ENCODE data around the gene BMS1.
"Not testable (repeated sequence)": the region's sequence is repeated elsewhere in the genome, so short reads cannot be mapped to it uniquely, and the experiment has no call there.

Gene BMS1

DNA sequence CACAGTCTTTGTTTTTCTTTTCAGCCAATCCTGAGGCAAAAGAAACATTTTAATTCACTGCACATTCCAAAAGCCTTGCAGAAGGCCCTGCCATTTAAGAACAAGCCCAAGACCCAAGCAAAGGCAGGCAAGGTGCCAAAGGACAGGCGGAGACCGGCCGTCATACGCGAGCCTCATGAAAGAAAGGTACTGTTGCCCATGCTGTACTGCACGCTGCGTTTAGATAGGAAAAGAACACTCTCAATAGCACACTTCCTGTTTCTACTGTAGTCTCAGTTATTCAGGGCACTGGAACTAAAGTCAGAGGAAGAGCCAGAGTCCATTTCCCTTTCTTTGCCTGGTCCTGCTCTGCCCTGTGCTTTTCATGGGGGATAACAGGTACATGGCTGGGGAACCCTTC is 47.6 kb downstream of the BMS1 start:
- H3K4me3 ChIP-seq (ENCODE audit: low read depth, low read length), result no peak overlapping the region
- no peak for TF ChIP-seq POLR2A (IDR thresholded peaks at IDR 0.05; ENCODE audit: extremely low read depth, insufficient read length)
- no peak for DNase-seq (ENCODE audit: low read depth)

DNA sequence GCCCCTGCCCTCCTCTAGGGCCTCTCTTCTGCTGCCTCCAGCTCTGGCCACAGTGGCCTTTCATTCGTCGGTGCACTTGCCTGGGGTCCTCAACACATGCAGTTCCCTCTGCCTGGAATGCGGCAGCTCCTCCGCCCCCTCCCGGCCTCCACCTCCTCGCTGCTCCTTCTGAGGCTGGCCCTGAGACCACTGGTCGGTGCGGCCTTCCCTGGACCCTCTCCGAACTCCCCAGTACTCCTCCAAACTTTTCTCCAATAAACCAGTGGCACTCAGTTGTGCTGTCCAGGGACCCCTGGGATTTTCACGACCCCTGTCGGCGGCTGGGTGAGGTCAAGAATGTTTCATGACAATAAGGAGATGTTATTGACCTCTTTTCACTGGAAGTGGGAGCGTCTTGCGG is 53.5 kb downstream of the BMS1 start:
- no peak for DNase-seq (ENCODE audit: low read depth)
- no peak for TF ChIP-seq POLR2A (IDR thresholded peaks at IDR 0.05; ENCODE audit: extremely low read depth, insufficient read length)
- TF ChIP-seq MYC (IDR thresholded peaks at IDR 0.05; ENCODE audit: low read depth, low read length), result no peak
- no peak overlapping the region for H3K4me3 ChIP-seq (ENCODE audit: low read depth, low read length)

DNA sequence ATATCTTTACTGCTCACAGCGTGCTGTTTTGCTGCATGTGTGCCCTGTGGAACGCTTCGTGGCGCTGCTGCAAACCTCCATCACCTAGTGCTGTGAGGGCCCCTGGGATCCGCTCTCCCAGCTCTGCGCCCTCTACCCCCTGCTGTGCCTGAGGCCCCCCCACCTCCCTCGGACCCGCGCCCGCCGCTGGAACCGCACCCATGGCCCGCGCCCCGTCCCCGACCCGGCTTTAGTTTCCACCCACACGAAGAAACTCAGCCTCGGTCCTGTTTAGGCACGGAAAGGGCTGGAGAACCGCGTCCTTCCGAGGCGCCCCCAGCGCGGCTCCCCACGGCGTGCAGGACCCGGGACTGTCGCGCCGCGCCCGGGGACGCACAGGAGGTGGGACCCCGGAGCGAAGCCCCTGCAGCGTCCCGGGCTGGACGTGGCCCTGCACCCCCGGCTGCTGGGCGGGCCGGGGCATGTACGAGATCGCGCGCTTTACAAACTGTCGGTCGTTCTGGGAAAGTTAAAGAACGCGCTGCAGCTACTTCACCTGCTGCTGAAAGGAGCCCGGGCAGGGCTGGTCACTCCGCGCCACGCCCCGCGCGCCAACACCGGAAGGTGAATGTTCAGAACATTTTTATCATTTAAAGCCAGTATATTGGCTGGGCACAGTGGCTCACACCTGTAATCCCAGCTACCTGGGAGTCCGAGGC is 54.3 kb downstream of the BMS1 start:
- no peak for DNase-seq (ENCODE audit: low read depth)
- no peak overlapping the region for H3K4me3 ChIP-seq (ENCODE audit: low read depth, low read length)

DNA sequence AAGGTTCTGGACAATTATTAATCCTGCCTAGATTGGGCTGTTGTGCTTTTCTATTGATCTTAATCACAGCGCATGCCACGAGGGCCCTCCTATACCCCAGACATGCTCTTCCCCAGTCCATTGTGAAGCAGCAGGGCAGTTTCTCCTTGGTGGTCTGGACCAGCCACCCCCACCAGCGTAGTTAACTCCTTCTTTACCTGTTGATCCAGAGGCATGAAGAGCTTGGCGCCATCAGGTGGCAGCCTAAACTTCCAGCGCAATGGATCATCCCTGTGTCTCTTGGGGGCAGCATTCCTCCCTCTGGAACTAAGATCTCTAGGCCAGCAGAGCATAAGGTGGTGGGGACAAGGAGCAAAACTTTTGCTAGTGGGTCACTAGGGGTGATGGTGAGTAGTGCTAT is 62.2 kb downstream of the BMS1 start:
- DNase-seq (ENCODE audit: low read depth); H3K4me3 ChIP-seq (ENCODE audit: low read depth, low read length): not testable (repeated sequence)

More for the DNA sequence above, 54.3 kb downstream of the BMS1 start:
- TF ChIP-seq, protein P1, sequence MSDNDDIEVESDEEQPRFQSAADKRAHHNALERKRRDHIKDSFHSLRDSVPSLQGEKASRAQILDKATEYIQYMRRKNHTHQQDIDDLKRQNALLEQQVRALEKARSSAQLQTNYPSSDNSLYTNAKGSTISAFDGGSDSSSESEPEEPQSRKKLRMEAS (IDR thresholded peaks at IDR 0.05; ENCODE audit: low read depth, low read length), result no peak
- no peak for TF ChIP-seq POLR2A (IDR thresholded peaks at IDR 0.05; ENCODE audit: extremely low read depth, insufficient read length)
- TF ChIP-seq, protein P2, sequence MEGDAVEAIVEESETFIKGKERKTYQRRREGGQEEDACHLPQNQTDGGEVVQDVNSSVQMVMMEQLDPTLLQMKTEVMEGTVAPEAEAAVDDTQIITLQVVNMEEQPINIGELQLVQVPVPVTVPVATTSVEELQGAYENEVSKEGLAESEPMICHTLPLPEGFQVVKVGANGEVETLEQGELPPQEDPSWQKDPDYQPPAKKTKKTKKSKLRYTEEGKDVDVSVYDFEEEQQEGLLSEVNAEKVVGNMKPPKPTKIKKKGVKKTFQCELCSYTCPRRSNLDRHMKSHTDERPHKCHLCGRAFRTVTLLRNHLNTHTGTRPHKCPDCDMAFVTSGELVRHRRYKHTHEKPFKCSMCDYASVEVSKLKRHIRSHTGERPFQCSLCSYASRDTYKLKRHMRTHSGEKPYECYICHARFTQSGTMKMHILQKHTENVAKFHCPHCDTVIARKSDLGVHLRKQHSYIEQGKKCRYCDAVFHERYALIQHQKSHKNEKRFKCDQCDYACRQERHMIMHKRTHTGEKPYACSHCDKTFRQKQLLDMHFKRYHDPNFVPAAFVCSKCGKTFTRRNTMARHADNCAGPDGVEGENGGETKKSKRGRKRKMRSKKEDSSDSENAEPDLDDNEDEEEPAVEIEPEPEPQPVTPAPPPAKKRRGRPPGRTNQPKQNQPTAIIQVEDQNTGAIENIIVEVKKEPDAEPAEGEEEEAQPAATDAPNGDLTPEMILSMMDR (IDR thresholded peaks at IDR 0.05; ENCODE audit: low read depth, low read length), result no peak
- TF ChIP-seq MYC (IDR thresholded peaks at IDR 0.05; ENCODE audit: low read depth, low read length), result no peak

DNA sequence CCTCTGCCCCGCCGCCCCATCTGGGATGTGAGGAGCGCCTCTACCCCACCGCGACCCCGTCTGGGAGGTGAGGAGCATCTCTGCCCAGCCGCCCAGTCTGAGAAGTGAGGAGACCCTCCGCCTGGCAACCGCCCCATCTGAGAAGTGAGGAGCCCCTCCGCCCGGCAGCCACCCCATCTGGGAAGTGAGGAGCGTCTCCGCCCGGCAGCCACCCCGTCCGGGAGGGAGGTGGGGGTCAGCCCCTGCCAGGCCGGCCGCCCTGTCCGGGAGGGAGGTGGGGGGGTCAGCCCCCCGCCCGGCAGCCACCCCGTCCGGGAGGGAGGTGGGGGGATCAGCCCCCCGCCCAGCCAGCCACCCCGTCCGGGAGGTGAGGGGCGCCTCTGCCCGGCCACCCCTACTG is 64.7 kb downstream of the BMS1 start:
- DNase-seq (ENCODE audit: low read depth); H3K4me3 ChIP-seq (ENCODE audit: low read depth, low read length): not testable (repeated sequence)

DNA sequence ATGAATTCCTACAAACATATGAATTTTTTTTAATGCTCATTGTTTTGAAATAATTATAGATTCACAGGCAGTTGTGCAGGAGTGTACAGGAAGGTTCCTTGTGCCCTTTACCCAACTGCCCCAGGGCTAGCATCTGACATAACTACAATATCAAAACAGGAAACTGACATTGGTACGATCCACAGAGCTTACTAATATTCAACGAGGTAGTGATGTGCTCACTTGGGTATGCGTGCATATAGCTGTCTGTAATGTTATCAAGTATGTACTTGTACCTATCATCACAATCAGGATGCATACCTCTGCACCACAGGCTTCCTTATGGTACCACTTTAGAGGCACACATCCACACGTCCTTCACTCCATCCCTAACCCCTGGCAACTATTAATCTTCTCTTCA is 68.3 kb downstream of the BMS1 start:
- TF ChIP-seq MYC (IDR thresholded peaks at IDR 0.05; ENCODE audit: low read depth, low read length) (no peak), POLR2A (IDR thresholded peaks at IDR 0.05; ENCODE audit: extremely low read depth, insufficient read length) (no peak)
- TF ChIP-seq, protein P1 (IDR thresholded peaks at IDR 0.05; ENCODE audit: low read depth, low read length), result no peak
- TF ChIP-seq, protein P2 (IDR thresholded peaks at IDR 0.05; ENCODE audit: low read depth, low read length), result no peak
- no peak for DNase-seq (ENCODE audit: low read depth)
- H3K4me3 ChIP-seq (ENCODE audit: low read depth, low read length), result no peak overlapping the region

DNA sequence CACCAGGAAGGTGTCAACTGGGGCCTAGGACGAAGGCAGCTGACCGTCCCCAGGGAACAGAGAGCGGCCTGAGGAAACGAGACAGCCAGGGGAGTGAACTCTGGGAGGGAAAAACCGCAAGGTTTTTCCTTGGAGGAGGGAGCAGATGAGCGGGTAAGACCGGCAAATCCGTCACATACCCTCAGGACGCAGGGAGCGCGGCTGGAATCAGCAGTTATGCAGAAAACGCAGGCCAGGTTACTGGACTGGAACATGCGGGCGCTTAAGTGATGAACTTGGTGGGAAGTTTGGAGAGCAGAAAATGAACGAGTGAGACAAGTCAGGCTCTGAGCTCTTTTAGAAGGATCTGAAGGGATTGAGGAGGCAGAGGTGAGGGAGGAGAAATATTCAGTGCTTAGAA is 76.7 kb downstream of the BMS1 start:
- DNase-seq (ENCODE audit: low read depth), result no peak

DNA sequence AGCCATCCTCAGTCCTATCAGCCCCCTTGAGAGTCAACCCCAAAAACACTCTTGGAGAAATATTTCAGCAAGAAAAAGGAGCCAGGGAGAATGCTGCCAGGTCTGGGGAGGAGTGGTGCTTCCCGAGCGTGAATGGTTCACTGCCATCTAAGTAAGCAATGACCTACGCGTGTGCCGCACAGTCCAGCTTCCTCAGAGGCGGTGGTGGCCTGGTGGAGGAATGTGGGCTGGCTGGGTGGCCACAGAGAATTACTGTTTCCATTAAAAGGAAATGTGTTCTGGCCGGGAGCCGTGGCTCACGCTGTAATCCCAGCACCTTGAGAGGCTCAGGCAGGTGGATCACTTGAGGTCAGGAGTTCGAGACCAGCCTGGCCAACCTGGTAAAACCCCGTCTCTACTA is 77.4 kb downstream of the BMS1 start:
- not testable (repeated sequence) for H3K4me3 ChIP-seq (ENCODE audit: low read depth, low read length); DNase-seq (ENCODE audit: low read depth)

More for the DNA sequence above, 76.7 kb downstream of the BMS1 start:
- no peak overlapping the region for H3K4me3 ChIP-seq (ENCODE audit: low read depth, low read length)
- TF ChIP-seq, protein P1 (IDR thresholded peaks at IDR 0.05; ENCODE audit: low read depth, low read length), result no peak
- TF ChIP-seq, protein P2 (IDR thresholded peaks at IDR 0.05; ENCODE audit: low read depth, low read length), result no peak
- TF ChIP-seq MYC (IDR thresholded peaks at IDR 0.05; ENCODE audit: low read depth, low read length) (no peak), POLR2A (IDR thresholded peaks at IDR 0.05; ENCODE audit: extremely low read depth, insufficient read length) (no peak)

DNA sequence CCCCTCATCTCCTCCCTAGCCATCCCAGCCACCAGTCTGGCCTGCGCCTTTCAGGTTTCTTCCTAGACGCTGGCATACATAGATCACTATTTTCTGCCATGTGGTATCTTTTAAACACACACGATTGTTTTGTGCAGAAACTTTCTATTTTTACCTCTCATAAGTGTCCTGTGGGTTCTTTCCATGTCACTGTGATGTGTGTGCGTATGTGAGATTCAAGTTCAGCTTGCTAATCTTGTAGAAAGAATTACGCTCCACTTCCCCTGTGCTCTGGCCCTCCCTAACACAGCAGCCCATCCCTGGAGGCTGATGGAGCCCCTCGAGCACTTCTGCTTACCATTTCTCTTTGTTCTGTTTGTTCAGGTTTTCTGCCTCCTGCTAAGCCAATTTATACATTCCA is 80.2 kb downstream of the BMS1 start:
- DNase-seq (ENCODE audit: low read depth), result peak; percentile 3
- not testable (repeated sequence) for H3K4me3 ChIP-seq (ENCODE audit: low read depth, low read length)
